OCI-LY3 (cell line): ENCODE measurements around the gene GPR156.

Source experiments
- H2AFZ ChIP-seq: fragments of 200-600, 300-600 bp; shearing (Covaris generic); 2 replicates; pipeline ENCODE4 v1.6.0; 2014; ENCODE audit warnings: antibody characterized with exemption, low read depth, low read length
- H3K27ac ChIP-seq: fragments of 200-600, 300-600 bp; sonication (generic); 2 replicates; pipeline ENCODE4 v1.5.1; 2014; ENCODE audit warnings: mild to moderate bottlenecking, low read length, moderate library complexity, mixed read lengths
- H3K27me3 ChIP-seq: fragments of 200-600, 300-600 bp; sonication (generic); 2 replicates; pipeline ENCODE4 v1.6.1; 2014; ENCODE audit warnings: low read depth, low read length, mixed read lengths
- H3K36me3 ChIP-seq: fragments of 200-600, 300-600 bp; sonication (generic); replicated peaks from 2 replicates; pipeline ENCODE3; 2014; ENCODE audit warnings: low read depth, low read length, mixed read lengths
- H3K4me1 ChIP-seq: fragments of 300-600, 200-600 bp; sonication (generic); 2 replicates; pipeline ENCODE4 v1.6.1; 2014; ENCODE audit warnings: low read length, mixed read lengths
- H3K4me2 ChIP-seq: fragments of 200-600, 300-600 bp; sonication (generic); 2 replicates; pipeline ENCODE4 v1.6.1; 2014; ENCODE audit warnings: low read length, mixed read lengths
- H3K4me3 ChIP-seq: fragments of 300-600, 200-600 bp; sonication (generic); 2 replicates; pipeline ENCODE4 v1.5.1; 2014; ENCODE audit warnings: antibody characterized with exemption, mild to moderate bottlenecking, low read length, moderate library complexity
- H3K79me2 ChIP-seq: fragments of 300-600, 200-600 bp; shearing (Covaris generic); 2 replicates; pipeline ENCODE4 v1.6.1; 2014; ENCODE audit warnings: mild to moderate bottlenecking, low read length, mixed read lengths
- H3K9ac ChIP-seq: fragments of 300-600, 200-600 bp; shearing (Covaris generic); 2 replicates; pipeline ENCODE4 v1.6.0; 2014; ENCODE audit warnings: mild to moderate bottlenecking, low read length, moderate library complexity
- H3K9me3 ChIP-seq: fragments of 200-600, 300-600 bp; shearing (Covaris generic); 2 replicates; pipeline ENCODE4 v1.6.1; 2014; ENCODE audit warnings: low read length, mixed read lengths; ENCODE audit not compliant: insufficient read depth
- H4K20me1 ChIP-seq: fragments of 200-600, 300-600 bp; sonication (generic); 2 replicates; pipeline ENCODE4 v1.6.1; 2016; ENCODE audit warnings: low read length, mixed read lengths; ENCODE audit not compliant: insufficient read depth
- CTCF ChIP-seq: fragments of 200-600, 300-600 bp; sonication (generic); IDR thresholded peaks from 2 replicates; pipeline ENCODE4 v1.5.1; 2014; ENCODE audit warnings: antibody characterized with exemption, low read length, low read depth
- EZH2phosphoT487 ChIP-seq: fragments of 200-600 bp; shearing (Covaris generic); IDR thresholded peaks from 2 replicates; pipeline ENCODE4 v1.6.1; 2018; ENCODE audit warnings: antibody characterized with exemption, mixed run types, low read depth

The GPR156 gene

DNA sequence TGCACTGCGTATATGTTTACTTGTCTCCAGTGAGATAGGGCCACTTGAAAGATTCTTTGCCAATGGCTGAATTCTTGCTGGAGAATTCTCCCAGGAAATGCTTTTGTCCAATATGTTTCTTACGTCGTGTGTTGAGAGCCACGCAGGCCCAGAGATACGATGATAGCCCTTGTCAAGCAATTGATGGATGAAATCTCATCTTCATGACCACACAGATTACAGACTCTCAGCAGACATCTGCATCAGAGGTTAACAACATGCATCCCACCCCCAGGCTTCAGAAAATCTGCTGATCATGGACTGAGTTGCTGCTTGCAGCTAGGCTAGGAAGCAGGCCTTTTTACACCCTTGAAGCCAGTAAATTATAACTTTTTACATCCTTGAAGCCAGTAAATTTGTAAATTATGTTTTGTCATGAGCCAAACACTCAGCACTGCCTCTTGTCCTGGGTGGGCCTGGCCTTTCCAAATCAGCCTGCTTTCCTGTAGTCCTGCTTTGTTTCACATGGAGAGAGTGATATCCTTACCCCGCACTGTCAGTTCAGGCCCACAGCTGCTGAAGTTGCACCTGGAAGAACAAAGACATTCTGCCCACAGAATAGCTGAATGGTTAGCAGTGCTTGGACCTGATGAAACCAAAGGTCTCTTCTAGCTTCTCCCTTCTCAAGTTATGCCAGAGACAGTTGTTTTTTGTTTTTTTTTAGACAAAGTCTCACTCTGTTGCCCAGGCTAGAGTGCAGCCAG lies 84.4 kb downstream of the GPR156 start:
- no peak for TF ChIP-seq CTCF
- Histone ChIP-seq H3K27me3 (no peaks in the 10 kb centered on the region), H3K9ac (no peak overlapping the region), H3K36me3 (no peaks in the 10 kb centered on the region), H4K20me1 (no peaks in the 10 kb centered on the region), H3K9me3 (no peaks in the 10 kb centered on the region), H3K4me1 (no peaks in the 10 kb centered on the region), H3K4me3 (no peak overlapping the region), H3K79me2 (no peaks in the 10 kb centered on the region), H2AFZ (no peak overlapping the region), H3K4me2 (no peak overlapping the region), H3K27ac (no peak overlapping the region)

DNA sequence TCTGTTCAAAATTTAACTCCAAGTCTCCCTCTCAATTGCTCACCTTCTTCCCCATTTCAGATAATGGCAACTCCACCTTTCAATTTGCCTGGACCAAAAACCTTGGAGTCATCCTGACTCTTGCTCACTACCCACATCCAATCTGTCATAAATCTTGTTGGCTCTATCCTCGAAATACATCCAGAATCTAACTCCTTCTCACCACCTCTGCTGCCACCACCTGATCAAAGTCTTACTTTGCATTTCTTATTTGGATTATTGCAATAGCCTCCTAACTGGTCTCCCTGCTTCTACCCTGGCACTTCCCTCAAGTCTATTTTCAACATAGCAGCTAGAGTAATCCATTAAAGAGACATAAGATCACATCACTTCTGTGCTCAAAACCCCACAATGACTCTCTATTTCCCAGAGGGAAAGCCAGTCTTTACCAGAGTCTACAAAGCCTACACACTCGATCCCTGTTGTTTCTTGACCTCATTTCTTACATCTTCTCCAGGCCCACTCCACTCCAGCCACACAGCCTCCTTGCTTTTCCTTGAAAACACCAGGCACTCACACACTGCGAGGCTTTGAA lies 86.6 kb downstream of the GPR156 start:
- Histone ChIP-seq H2AFZ (no peak overlapping the region), H3K4me2 (no peak overlapping the region), H4K20me1 (no peaks in the 10 kb centered on the region), H3K4me3 (no peak overlapping the region), H3K9me3 (no peaks in the 10 kb centered on the region), H3K27me3 (no peaks in the 10 kb centered on the region), H3K79me2 (no peaks in the 10 kb centered on the region), H3K9ac (no peak overlapping the region), H3K27ac (no peak overlapping the region), H3K36me3 (no peaks in the 10 kb centered on the region), H3K4me1 (no peaks in the 10 kb centered on the region)
- TF ChIP-seq EZH2phosphoT487 (no peak), CTCF (peak; percentile 42)

DNA sequence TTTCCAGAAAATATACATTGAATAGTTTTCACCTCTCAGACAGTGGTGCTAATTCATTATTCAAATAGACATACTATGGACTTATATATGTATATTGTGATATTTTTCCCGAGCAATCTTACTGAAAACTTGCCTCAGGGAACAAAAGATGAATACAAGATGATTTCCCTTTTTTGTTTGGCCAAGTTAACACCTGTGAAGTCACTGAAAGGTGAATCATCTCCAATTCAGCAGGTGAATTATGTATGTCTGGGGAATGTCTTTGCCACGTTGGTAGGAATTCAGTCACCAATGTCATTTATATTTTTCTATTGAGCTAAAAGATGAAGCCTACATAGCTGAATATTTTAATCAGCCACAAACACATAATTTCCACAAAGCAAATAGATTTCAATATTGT lies 88.2 kb downstream of the GPR156 start:
- Histone ChIP-seq H4K20me1 (no peaks in the 10 kb centered on the region), H3K27me3 (no peaks in the 10 kb centered on the region), H3K9ac (no peak overlapping the region), H3K4me1 (no peaks in the 10 kb centered on the region), H2AFZ (no peak overlapping the region), H3K9me3 (no peaks in the 10 kb centered on the region), H3K4me3 (no peak overlapping the region), H3K4me2 (no peak overlapping the region), H3K79me2 (no peaks in the 10 kb centered on the region), H3K27ac (no peak overlapping the region), H3K36me3 (no peaks in the 10 kb centered on the region)
- TF ChIP-seq CTCF (no peak), EZH2phosphoT487 (no peak)

DNA sequence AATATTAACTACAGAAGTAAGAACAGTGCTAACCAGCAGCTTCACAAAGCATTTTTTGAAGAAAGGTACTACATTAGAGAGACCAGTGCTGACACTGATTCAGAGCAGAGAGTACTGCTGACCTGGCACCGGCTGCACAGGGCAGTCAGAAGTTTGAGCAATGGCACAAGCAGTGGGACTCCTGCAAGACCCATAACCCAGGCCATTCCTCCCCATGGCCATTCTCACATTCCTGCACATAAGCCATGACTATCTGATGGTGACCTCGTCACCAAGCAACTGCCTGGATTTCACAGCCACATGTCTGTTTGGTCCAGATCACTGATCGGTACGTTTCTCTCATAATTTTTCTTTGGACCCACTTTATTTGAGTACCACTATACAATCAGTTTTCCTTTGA lies 88.7 kb downstream of the GPR156 start:
- Histone ChIP-seq H3K9me3 (no peaks in the 10 kb centered on the region), H2AFZ (no peak overlapping the region), H3K27me3 (no peaks in the 10 kb centered on the region), H3K79me2 (no peaks in the 10 kb centered on the region), H3K9ac (no peak overlapping the region), H4K20me1 (no peaks in the 10 kb centered on the region), H3K4me2 (no peak overlapping the region), H3K27ac (no peak overlapping the region), H3K4me3 (no peak overlapping the region), H3K36me3 (no peaks in the 10 kb centered on the region), H3K4me1 (no peaks in the 10 kb centered on the region)
- TF ChIP-seq CTCF = no peak
- no peak for TF ChIP-seq EZH2phosphoT487
